GM21390 (cell line): ENCODE data around the gene AJM1.
"Not testable (repeated sequence)": the region's sequence is repeated elsewhere in the genome, so short reads cannot be mapped to it uniquely, and the experiment has no call there.

Experiments
- ATAC-seq: cut with Tn5 transposase; IDR thresholded peaks from one replicate; pipeline ENCODE4 v1.9.1; 2021; ENCODE audit not compliant: unreplicated experiment

AJM1 gene

DNA sequence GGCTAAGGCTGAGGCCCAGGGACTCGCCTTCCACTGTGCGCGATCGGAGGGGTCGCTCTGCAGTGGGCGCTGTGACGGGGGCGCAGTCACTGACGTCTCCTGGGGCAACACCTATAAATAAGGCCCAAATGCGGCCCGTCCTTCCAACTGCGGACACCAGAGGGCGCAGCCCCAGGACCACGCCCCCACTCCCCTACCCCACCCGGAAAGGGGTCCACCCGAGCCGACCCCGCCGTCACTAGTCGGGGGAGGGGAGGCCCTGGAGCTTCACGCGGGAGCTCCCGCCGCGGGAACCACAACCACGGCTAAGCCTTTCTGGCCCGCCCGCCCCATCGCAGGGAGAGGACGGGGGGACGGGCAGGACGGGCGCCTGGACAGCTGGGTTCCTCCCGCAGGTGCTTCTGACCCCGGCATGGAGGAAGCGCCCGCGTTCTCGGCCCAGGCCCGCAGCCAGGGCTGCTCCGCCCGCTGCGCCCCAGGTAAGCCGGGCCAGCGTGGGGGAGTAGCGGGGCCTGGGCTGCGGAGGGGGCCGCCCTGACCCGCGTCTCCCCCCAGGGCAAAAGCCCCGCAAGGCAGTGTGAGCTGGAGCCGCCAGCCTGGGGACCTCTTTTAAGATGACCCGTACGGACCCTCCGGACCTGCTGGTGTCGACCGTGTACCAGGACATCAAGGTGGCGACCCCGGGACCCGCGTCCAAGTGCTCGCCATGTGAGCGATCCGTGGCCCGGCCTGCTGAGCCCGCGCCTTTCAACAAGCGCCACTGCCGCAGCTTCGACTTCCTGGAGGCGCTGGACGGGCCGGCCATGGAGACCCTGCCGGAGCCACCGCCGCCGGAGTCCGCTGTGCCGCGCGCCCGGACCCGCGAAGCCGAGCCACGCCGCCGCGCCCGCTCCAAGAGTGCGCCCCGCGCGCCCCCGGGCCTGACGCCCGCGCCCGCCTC, 1.8 kb downstream of the AJM1 start:
- not testable (repeated sequence) for ATAC-seq

- ATAC-seq: no peak
Measured at GRCh38 chr9:136844761-136845464, 2.6 kb downstream of the AJM1 start.

DNA sequence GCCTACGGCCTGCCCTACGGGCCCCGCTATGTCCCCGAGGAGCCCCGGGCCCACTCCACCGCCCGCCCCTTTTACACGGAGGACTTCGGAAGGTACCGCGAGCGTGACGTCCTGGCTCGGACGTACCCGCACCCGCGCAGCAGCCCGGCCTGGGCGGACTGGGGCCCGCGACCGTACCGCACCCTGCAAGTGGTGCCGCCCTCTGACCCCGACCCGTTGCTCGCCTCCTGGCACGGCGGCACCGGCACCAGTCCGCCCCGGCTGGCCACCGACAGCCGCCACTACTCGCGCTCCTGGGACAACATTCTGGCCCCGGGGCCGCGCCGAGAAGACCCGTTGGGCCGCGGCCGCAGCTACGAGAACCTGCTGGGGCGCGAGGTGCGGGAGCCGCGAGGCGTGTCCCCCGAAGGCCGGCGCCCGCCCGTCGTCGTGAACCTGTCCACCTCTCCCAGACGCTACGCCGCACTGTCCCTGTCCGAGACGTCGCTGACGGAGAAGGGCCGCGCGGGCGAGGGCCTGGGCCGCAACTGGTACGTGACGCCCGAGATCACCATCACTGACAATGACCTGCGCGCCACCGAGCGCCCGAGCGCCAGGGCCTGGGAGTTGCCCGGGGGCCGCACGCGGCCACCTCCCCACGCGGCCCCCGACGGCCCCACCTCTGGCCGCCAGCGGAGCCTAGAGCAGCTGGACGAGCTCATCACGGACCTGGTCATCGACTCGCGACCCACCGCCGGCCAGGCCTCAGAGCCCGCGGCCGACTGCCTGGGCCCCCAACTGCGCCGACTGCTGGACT, 3.4 kb downstream of the AJM1 start:
- no peak for ATAC-seq

GRCh38 chr9:136846376-136847087, 4.3 kb downstream of the AJM1 start:
- no peak for ATAC-seq

DNA sequence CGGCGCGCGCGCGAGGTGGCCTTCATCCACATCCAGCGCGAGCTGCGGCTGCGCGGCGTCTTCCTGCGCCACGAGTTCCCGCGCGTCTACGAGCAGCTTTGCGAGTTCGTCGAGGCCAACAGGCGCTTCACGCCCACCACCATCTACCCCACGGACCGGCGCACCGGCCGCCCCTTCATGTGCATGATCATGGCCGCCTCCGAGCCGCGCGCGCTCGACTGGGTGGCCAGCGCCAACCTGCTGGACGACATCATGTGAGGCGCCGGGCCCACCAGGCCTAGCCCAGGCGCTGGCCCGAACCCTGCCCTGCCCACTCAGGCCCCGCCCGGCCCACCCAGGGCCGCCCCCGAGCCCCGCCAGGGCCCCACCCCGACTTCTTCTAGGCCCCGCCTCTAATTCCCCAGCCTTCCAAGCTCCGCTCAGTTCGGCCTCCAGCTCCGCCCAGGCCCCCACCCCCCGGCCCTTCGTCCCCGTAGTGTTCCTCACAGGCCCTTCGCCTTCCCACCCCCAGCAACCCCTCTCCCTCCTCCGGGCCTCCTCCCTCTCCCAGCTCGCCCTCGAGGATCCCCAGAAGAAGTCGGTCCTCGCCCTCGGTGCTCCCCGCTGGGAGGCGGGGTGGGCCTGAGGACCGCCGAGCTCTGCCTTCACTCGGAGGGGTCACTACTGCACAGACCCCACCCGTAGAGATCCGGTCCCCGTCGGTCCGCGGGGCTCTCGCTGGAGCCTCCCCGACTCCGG, 5.0 kb downstream of the AJM1 start:
- ATAC-seq: no peak

DNA sequence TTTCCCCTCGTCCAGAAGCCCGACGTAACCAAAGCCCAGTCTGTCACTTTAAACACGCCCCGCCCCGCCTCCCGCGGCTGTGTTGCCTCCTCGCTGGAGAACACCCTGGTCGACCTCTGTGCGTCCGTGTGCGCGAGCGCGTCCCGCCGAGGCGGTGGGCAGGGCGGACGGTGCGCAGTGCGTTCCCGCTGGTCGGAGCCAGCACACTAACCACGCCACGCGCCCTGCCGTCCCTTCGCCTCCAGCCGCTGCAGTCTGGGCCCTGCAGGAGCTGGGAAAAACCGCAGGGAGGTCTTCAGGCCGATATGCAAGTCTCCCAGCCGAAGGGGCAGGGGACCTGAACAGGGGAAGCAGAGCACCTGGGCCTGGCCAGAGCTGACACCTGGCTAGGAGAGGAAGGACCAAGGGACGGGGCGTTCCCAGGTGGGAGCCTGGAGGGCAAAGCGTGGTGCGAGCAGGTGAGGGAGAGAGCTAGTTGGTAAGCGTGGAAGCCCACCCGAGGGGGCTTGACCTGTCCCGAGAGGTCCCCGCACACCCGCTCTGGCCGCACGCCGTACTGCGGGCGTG, 5.6 kb downstream of the AJM1 start:
- no peak for ATAC-seq

DNA sequence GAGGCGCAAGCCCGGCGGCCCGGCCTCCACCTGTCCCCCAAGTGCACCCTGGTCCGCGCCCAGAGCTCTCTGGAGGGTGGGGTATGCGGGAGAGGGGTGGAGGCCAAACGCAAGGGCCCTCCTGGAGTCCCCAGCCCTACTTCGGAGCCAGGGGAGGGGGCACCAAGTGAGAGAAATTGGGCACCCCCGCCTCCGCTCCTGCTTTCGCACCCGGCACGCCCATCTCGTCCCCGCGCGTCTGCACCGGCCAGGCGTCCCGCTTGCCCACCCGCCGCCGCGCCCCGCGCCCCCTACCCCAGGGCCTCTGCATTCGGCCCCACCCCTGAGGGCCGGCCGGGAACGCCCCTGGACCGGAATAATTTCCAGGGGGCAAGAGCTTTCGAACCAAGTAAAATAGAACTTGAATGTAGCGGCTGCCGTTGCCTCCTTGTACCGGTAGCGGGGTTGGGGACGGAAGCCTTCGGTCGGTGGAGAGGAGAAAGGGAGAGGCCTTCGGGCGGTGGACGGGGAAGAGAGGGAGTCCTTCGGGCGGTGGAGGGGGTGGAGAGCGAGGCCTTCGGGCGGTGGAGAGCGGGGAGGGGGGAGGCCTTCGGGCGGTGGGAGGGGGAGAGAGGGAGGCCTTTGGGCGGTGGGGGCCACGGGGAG, 6.2 kb downstream of the AJM1 start:
- no peak for ATAC-seq

DNA sequence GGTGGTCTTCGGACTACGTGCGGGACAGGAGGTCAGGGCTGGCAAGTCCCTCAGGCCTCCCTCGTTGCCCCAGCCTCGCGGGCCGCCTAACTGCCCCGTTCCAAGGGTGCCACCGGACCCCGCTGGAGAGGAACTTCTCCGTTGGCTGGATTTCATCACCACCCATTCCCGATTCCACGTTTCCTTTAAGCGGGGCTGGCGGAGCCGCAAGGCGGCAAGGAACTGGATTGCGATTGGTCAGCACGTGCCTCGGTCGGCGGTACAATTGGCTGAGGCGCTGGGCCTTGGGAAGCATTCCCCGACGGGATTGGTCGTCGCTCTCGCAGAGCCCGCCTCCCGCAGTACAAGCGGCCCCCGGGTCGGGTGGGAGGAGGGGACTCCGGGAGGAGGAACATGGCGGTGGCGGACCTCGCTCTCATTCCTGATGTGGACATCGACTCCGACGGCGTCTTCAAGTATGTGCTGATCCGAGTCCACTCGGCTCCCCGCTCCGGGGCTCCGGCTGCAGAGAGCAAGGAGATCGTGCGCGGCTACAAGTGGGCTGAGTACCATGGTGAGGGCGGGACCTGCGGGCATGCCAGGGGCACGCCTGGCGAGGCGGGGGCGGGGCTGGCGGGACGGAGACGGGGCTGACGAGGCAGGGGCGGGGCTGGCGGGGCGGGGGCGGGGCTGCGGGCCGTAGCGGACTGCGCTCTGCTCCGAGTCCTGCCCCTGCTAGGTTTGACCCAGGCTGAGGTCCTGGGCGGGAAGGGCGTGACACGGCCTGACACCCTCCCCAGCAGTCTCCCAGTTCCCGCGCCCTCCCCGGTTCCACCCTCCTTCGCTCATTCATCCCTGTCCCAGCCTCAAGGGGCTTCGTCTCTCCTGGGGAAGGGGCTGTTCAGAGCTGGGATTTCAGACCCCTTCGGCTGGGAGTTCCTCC, 7.0 kb downstream of the AJM1 start, which contains the start of gene PHPT1:
PHPT1 (plus strand) TSS at position 372 of the 922 bp plus-strand sequence; CDS start at position 394, 22 bp downstream.
- ATAC-seq: peak; percentile 76

GRCh38 chr9:136849960-136850865, 7.9 kb downstream of the AJM1 start:
- no peak for ATAC-seq

- ATAC-seq: no peak
Measured at GRCh38 chr9:136850866-136851775, 8.8 kb downstream of the AJM1 start.

- no peak for ATAC-seq
Measured at GRCh38 chr9:136851941-136852663, 9.8 kb downstream of the AJM1 start, which contains the start of gene MAMDC4. Gene MAMDC4, plus strand, starts transcription at chr9:136852346. Its CDS starts 71 bp downstream, at chr9:136852417.

- ATAC-seq: no peak
Measured at GRCh38 chr9:136852664-136853595, 10.7 kb downstream of the AJM1 start.

GRCh38 chr9:136853596-136854112, 11.4 kb downstream of the AJM1 start:
- no peak for ATAC-seq
